OCI-LY7 (cell line): ENCODE results near the gene RNASE9. TPM values are rescaled to one million over a fixed set of nuclear protein-coding genes. Genes with fewer than 3 reads are reported as not detected.

Source experiments
- BruUV-seq: library from RNA; stranded (reverse); fragments of 400-500 nt; replicated peaks from 2 replicates; lab custom pipeline; 2021; lab: Mats Ljungman, UMichigan
- CTCF ChIA-PET: fragments of 300-600 bp; sonication (Branson Sonifier 250); formaldehyde crosslinking; loops from one replicate; lab custom pipeline; 2022; ENCODE audit warnings: antibody characterized with exemption; ENCODE audit not compliant: unreplicated experiment; lab: Charles Lee
- POLR2A ChIA-PET: fragments of 300-600 bp; sonication (Branson Sonifier 250); formaldehyde crosslinking; loops from one replicate; lab custom pipeline; 2022; ENCODE audit warnings: antibody characterized with exemption; lab: Charles Lee
- DNase-seq: peaks from one replicate; pipeline ENCODE4 v3.0.0-alpha.2; 2015; ENCODE audit warnings: low spot score
- H2AFZ ChIP-seq: fragments of 200-600 bp; sonication (generic), shearing (Covaris generic); 2 replicates; pipeline ENCODE4 v1.6.1; 2014; ENCODE audit warnings: mild to moderate bottlenecking, antibody characterized with exemption, low read length, moderate library complexity
- H3K27ac ChIP-seq: fragments of 200-600 bp; sonication (generic); 2 replicates; pipeline ENCODE4 v1.5.1; 2014; ENCODE audit warnings: mixed run types, low read depth, mild to moderate bottlenecking, moderate library complexity, low read length, inconsistent platforms; ENCODE audit not compliant: poor library complexity, severe bottlenecking
- H3K36me3 ChIP-seq: fragments of 200-600 bp; sonication (generic); 2 replicates; pipeline ENCODE4 v1.6.1; 2014; ENCODE audit warnings: mild to moderate bottlenecking, antibody characterized with exemption, low read length, moderate library complexity, mixed read lengths; ENCODE audit not compliant: insufficient read depth
- H3K4me1 ChIP-seq: fragments of 200-600 bp; sonication (generic); 2 replicates; pipeline ENCODE4 v1.5.1; 2014; ENCODE audit warnings: mild to moderate bottlenecking, low read length; ENCODE audit not compliant: insufficient read depth, poor library complexity, severe bottlenecking
- H3K4me2 ChIP-seq: fragments of 200-600 bp; sonication (generic); 2 replicates; pipeline ENCODE4 v1.6.1; 2014; ENCODE audit warnings: mild to moderate bottlenecking, low read length
- H3K4me3 ChIP-seq: fragments of 200-600 bp; sonication (generic); 2 replicates; pipeline ENCODE4 v1.5.1; 2014; ENCODE audit warnings: mild to moderate bottlenecking, low read depth, low read length; ENCODE audit not compliant: poor library complexity, severe bottlenecking
- H3K79me2 ChIP-seq: fragments of 200-600 bp; sonication (generic); 2 replicates; pipeline ENCODE4 v1.6.1; 2016; ENCODE audit warnings: low read depth, mild to moderate bottlenecking, low read length, moderate library complexity, mixed read lengths; ENCODE audit not compliant: insufficient read depth
- H3K9me2 ChIP-seq: fragments of 200-600 bp; sonication (generic); 2 replicates; pipeline ENCODE4 v1.6.1; 2016; ENCODE audit warnings: mild to moderate bottlenecking, low read length, mixed read lengths; ENCODE audit not compliant: insufficient read depth
- H3K9me3 ChIP-seq: fragments of 200-600 bp; sonication (generic); 2 replicates; pipeline ENCODE4 v1.6.1; 2014; ENCODE audit warnings: mild to moderate bottlenecking, mixed run types, low read length, mixed read lengths
- H4K20me1 ChIP-seq: fragments of 200-600 bp; sonication (generic); 2 replicates; pipeline ENCODE4 v1.6.1; 2014; ENCODE audit warnings: mild to moderate bottlenecking, antibody characterized with exemption, low read length, moderate library complexity, mixed read lengths; ENCODE audit not compliant: insufficient read depth
- CTCF ChIP-seq: fragments of 200-600 bp; sonication (generic); conservative IDR thresholded peaks from 2 replicates; pipeline ENCODE4 v1.5.1; 2014; ENCODE audit warnings: mild to moderate bottlenecking, antibody characterized with exemption, low read length, moderate library complexity, mixed read lengths
- EZH2phosphoT487 ChIP-seq: fragments of 200-600 bp; sonication (generic); IDR thresholded peaks from 2 replicates; pipeline ENCODE4 v1.6.1; 2018; ENCODE audit warnings: low read depth, borderline replicate concordance, mild to moderate bottlenecking, mixed run types, antibody characterized with exemption, low read length, moderate library complexity, mixed read lengths
- intact Hi-C: fragments of 100-400 bp; cut with micrococcal nuclease; formaldehyde crosslinking; loops from one replicate; pipeline ENCODE4 v1.10.0; 2022; ENCODE audit not compliant: unreplicated experiment
- total RNA-seq, 2 experiments: library from RNA; depleted of rRNA in 1 of 2; stranded (reverse); fragments of >200 nt in 1 of 2; shearing (Covaris generic) in 1 of 2; gene quantifications; 2 replicates each; pipeline ENCODE4 v1.2.3, GENCODE V29; 2014 to 2022

The RNASE9 gene
- total RNA-seq, 2 experiments from 2014 or later: not detected

- POLR2A ChIA-PET: interaction anchor here (0.6 kb wide), 1 partner anchor 58 kb away, joined by 4 read pairs; no protein-coding TSS in a partner anchor
- TF ChIP-seq CTCF: no peak
- TF ChIP-seq EZH2phosphoT487: no peak
- CTCF ChIA-PET: interaction anchor here (0.5 kb wide), 1 partner anchor 419 kb away, joined by 3 read pairs; no protein-coding TSS in a partner anchor
- H3K36me3 ChIP-seq: no peaks in the 10 kb centered on the region
- no peaks in the 10 kb centered on the region for H3K9me3 ChIP-seq
- DNase-seq: no peak
- no peaks in the 10 kb centered on the region for H4K20me1 ChIP-seq
- peaks cover 6% of the 10 kb centered on the region for H3K4me1 ChIP-seq
- H3K9me2 ChIP-seq: no peaks in the 10 kb centered on the region
- intact Hi-C loops: no loop called here
- no peak overlapping the region for H3K27ac ChIP-seq
- H3K4me3 ChIP-seq: no peak overlapping the region
- no peak overlapping the region for H3K4me2 ChIP-seq
- no TSS peak for BruUV-seq
- no peak overlapping the region for H2AFZ ChIP-seq
- H3K79me2 ChIP-seq: no peaks in the 10 kb centered on the region
Observed at GRCh38 chr14:20603813-20604690, 43.2 kb upstream of the RNASE9 start.

GRCh38 chr14:20602583-20602982 lies 41.7 kb upstream of the RNASE9 start:
- H2AFZ ChIP-seq: no peak overlapping the region
- intact Hi-C loops: no loop called here
- no peak overlapping the region for H3K4me3 ChIP-seq
- no peaks in the 10 kb centered on the region for H4K20me1 ChIP-seq
- BruUV-seq: no TSS peak
- no peaks in the 10 kb centered on the region for H3K36me3 ChIP-seq
- no peak for TF ChIP-seq EZH2phosphoT487
- TF ChIP-seq CTCF: no peak
- no peaks in the 10 kb centered on the region for H3K9me2 ChIP-seq
- no peaks in the 10 kb centered on the region for H3K79me2 ChIP-seq
- H3K4me2 ChIP-seq: no peak overlapping the region
- no peaks in the 10 kb centered on the region for H3K4me1 ChIP-seq
- CTCF ChIA-PET: no interaction called here
- no peaks in the 10 kb centered on the region for H3K9me3 ChIP-seq
- POLR2A ChIA-PET: no interaction called here
- no peak overlapping the region for H3K27ac ChIP-seq
- no peak for DNase-seq

- no peaks in the 10 kb centered on the region for H3K36me3 ChIP-seq
- no peaks in the 10 kb centered on the region for H3K9me2 ChIP-seq
- no peak for DNase-seq
- H3K4me3 ChIP-seq: no peak overlapping the region
- no peaks in the 10 kb centered on the region for H4K20me1 ChIP-seq
- no peak overlapping the region for H3K4me2 ChIP-seq
- intact Hi-C loops: no loop called here
- no peaks in the 10 kb centered on the region for H3K4me1 ChIP-seq
- H3K9me3 ChIP-seq: no peaks in the 10 kb centered on the region
- no TSS peak for BruUV-seq
- no peak overlapping the region for H2AFZ ChIP-seq
- TF ChIP-seq EZH2phosphoT487: no peak
- no peak for TF ChIP-seq CTCF
- H3K27ac ChIP-seq: no peak overlapping the region
- CTCF ChIA-PET: no interaction called here
- no peaks in the 10 kb centered on the region for H3K79me2 ChIP-seq
- POLR2A ChIA-PET: no interaction called here
Observed at GRCh38 chr14:20601522-20601921, 40.7 kb upstream of the RNASE9 start.
